GM21360 (cell line): ENCODE data around the gene SMIM20.

Source experiments
- ATAC-seq: cut with Tn5 transposase; IDR thresholded peaks from one replicate; pipeline ENCODE4 v1.9.1; 2021; ENCODE audit warnings: mild to moderate bottlenecking, moderate library complexity; ENCODE audit not compliant: unreplicated experiment

Gene SMIM20

DNA sequence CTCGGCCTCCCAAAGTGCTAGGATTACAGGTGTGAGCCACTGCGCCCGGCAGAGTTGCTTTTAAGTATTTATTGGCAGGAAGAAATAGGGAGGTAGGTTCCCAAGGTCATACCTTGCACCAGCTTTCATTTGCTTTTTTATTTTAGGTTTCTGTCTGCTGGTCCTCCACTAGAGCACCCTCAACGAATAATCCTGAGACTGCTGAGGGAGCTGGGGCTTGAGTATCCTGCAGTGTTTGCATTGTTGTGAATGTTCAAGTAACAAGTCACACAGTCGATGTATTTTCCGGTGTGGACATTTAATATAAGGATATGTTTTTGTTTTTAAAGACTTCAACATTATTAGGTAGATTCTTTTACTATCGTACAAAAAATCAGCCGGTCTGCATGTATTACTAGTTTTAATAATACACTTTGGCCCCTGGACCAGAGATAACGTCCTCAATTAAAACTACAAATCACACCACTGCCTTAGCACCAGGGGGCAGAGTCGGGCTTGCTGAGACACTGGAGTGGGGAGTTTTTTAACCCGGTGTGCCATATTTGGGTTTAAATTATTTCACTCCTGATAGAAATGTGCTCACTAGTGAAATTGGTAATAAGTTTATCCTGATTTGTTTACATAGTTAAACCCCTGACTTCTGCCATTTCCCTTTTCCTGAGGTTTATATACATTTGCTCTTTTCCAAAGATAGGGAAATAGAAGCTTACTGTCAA is 11.6 kb downstream of the SMIM20 start:
- peak; percentile 80 for ATAC-seq

DNA sequence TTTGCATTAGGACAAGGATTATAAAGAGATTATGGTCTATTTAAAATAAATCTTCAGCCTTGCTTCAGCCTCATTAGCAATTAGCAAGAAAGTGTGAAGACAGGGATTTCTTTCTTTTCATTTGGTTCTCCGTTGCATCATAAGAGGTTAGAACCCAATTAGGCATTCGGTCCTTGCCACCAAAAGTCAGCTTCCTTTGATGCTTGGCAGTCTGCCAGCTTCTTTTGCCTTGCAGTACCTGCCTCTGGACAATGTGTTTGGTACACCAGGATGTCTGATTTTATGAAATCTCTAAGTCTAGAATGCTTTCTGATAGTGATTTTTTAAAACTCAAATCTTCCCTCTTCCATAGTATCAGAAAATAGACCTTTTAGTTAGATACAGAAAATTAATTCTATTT is 12.4 kb downstream of the SMIM20 start:
- no peak for ATAC-seq

DNA sequence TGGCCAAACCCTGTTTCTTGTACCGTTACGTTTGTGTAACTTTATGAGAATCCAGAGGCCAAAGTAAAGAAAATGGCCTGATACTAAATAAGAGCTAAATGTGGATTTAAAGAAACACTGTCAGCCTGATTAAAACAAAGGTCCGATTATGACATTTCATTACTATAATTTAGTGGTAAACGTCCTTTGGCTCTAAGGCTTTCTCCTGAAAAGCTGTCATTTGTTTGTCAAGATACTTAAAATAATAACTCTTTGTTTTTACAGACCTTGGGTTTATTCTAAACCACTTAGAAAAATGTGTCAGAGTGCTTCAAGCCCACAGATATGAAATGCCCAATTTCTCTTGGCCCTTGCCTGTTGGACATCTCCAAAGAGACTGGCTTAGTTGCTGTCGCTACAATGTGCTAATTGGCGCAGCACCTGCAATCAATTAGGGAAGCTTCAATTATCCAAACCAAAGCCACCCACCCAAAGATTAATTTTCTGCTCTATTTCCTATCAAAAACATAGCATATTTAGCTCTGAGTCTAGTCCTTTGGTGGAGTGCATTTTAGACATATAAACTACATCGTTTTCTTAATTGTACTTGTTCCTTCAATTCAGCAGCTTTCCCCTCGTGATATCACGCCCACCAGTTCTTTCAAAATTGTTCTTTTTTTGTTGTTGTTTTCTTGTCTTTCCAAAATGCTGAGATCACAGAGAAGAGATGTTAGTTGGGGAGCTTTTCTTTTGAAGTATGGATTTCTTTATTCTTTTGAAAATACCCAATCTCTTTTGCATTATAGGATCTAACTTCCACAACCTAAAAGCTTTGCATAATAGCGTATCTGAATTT is 13.6 kb downstream of the SMIM20 start:
- ATAC-seq, result no peak

DNA sequence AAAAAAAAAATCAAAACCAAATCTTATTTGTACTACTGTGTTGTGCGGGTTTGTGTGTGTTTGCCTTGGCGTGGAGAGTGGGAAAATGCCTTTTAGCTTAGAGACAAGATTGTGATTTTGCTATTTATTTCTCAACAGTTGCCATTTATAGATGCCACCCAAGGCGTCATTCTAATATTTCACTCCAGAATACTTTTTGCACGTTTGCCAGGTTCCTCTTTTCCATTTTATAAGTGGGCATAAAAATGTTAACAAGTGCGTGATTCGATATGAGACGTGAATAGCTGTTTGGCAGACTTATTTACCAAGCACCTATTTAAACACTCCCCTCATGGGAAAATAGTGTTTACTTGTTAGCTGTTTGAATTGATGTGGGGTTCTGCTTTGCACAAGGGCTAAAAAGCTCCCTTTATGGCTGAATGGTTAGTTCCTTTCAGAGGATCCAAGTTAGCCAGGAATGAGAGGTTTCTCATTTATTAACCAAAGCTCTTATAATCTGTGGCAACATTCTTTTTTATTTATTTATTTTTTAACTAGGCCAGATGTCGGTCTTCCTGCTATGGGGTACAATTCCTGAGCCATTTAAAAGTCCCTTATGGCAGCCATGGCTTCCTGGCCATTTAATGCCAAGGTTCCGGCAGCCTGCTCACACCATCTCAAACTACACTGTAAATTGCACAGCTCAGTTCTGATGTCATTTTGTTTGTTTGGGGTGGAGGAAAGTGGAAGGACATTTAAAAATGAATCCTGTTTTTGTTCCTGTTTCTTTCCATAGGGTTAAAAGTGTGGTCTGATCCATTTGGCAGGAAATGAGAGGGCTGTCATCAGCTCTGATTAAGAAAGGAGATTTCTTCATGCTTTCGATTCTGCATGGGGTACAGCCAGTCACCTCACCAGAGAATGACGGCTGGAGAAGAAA is 14.6 kb downstream of the SMIM20 start:
- no peak for ATAC-seq

DNA sequence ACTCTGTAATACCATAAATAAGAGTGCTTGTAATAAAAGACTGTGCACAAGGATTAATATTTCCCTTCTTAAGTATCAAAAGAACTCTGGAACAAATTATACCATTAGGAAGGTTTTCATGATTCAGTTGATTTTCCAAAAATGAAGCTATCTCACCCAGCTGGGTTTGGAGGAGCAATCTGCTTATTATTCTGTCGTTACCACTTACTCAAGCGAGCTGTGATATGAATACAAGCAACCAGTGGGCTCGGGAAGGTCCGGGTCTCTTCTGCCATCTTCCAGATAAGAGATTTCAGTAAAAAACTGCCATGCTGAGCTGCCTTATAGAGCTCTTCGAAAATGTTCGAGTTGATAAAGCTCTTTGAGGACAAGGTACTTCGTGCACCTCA is 15.3 kb downstream of the SMIM20 start:
- ATAC-seq, result no peak

DNA sequence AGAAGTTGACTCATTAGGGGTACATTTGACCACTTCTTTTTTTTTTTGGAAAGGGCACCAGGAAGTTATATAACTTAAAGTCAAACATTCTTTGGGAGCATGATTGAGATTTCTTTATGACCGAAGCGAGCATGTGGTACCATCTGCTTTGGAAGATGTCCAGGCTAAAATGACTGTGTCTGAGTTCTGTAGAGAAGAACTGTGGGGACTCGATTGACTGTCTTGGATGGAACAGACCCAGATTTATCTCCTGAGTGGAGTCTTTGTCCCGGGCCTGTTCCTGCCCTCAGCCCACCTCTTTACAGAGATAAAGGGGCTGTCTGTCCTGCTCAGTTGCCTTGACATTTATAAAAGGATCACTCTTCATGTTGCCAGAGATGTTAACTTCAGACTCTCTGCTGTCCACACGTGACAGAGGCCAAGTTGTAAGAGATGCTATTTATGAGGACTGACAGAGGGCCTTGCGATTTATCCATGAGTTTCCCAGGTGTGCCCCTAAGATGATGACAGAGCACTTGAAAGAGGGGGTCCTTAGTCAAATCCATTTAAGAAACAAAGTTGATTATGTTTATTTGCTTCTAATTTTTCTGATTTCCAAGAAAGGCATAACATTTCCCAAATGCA is 16.8 kb downstream of the SMIM20 start:
- no peak for ATAC-seq

DNA sequence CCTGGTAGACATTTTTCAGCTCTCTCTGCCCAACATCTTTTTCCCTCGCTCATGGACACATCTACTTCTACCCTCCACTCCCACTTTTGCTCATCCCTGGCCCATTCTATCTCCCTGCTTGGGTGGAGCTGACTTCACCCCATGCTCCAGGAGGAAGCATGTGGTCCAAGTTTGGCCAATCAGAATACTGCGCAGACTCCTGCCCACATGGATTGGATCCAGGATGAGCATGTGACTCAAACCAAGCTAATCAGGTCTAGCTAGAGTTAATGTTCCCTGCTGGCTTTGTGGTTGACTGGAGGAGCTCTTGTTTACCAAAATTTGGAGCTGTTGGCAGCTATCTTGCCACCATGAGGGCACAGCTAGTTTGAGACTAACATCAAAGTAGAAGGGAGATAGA is 22.7 kb downstream of the SMIM20 start:
- ATAC-seq, result no peak

DNA sequence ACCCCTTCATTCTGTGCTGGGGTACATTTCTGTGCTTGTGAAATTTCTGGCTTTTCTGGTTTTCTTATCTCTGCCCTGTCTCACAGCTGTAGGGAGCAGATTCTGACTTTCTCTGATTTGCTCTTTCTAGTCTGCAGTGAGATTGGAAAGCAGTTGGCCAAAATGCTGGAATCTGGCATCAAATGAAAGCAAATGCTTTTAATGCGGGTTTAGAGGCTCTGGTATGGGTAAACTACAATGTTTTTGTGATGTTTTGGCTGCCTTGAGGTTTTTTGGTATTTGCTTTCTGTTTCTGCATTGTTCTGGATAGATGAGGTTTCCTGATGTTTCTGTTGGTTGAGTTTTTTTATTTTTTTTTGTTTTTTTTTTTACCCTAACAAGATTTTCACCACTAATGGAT is 23.8 kb downstream of the SMIM20 start:
- ATAC-seq, result no peak

DNA sequence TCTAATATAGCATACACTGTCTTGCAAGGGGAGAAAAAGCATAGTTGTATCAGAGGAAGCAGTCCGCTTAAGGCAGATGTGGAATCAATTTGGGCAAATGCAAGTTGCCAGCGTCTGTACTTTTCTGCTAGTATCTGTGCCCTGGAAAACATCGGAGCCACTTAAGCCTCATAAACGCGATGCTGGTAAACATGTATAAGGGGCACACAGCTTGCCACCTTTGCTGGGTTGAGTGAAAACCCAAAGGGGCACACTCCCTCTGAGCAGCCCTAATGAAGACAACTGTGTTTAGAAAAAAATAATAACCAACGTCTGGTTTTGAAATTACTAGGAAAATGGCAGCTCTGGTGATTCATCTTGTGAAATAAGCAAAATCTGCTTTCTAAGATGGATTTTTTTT is 24.3 kb downstream of the SMIM20 start:
- ATAC-seq, result peak; percentile 29

DNA sequence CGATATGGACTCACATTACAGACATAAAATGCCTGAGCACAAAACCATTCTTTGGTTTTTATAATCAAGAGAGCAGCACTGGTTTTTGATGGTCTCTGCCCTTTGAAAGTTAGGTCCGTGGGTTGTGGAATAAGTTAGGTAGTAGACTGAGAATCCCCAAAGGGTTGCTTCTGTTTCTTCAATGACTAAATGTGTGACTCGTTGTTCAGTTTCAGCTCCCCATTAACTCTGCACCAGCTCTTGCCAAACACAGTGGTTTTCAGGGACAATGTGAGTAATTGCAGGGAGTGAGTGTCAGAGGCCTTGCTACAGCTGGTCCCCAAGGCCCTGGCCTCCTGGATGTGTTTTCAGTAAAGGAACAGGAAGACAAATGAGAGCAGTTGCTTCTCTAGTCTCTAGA is 24.8 kb downstream of the SMIM20 start:
- ATAC-seq, result peak; percentile 92

DNA sequence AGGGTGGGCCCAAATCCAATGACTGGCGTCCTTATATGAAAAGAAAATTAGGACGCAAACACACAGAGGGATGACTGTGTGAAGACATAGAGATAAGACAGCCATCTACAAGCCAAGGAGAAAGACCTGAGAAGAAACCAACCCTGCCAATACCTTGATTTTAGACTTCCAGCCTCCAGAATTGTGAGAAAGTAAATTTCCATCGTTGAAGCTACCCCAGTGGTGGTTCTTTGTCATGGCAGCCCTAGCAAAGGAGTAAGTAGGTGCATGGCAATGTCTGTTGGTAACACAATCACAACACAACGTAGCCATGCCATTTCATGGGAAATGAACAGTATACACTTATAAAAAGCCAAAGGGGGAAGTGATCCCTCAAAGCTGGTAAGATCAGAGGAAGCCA is 25.3 kb downstream of the SMIM20 start:
- ATAC-seq, result no peak

DNA sequence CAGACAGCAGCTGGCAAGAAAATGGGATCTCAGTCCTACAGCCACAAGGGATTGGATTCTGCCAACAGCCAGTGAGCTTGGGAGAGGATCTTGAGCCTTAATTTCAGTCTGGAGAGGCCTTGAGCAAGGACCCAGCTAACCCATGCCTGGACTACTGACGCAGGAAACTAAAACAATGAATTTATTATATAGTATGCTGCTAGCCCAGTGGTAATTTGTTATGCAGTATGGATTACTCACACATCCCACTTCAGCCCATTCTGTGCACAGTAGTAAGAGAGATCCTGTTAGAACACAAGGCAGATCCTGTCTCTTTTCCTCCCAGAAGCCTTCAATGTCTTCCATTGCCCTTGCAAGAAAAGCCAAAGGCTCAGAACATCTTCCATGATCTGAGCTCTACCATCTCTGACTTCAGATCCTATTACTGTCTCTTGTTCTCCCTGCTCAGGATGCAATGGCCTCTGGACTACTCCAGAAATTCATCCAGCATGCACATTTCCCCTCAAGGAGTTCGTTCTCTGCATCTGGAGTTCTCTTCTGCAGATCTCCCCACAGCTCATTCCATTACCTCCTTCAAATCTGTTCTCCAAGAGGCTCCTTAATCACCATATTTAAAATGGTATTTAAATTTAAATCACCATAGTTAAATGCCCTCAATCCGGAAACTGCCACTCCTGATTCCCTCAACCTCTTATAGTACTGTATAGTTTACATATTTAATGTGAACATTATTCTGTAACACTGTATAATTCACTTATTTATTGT is 27.6 kb downstream of the SMIM20 start:
- no peak for ATAC-seq

DNA sequence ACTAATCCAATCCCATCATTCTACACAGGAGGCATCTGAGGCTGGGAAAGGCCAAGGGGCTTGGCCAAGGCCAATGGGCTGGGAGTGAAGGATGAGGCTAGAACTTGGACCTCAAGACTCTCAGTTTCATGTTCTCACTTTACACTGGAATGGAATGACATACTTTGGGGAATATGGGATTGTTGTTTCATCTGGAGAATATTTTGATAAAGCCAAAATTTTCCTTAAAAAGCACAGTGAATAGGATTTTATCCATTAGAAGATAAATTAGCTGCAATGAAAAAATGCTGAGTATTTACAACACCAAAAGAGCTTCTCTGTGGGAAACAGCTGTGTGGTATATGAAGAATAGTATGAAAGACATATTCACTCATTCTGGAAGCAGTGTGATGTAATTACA is 29.3 kb downstream of the SMIM20 start:
- no peak for ATAC-seq

DNA sequence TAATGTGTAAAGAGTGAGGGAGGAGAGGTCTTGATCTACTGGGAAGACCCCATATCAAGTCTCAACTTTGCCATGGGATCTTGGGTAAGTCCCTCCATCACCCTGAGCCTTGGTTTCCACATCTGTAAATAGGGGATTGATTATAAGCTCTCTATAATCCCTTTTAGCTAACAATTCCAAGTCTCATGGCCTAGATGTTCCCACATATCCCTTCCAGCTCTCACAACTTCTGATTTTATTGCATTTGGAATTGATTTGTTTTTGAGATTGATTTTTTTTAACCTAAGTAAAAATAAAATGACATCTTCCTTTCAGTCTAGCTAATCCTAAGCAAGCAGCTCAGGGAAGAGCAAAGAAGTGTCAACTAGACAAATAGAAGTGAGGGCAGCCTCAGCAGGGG is 29.8 kb downstream of the SMIM20 start:
- ATAC-seq, result no peak

DNA sequence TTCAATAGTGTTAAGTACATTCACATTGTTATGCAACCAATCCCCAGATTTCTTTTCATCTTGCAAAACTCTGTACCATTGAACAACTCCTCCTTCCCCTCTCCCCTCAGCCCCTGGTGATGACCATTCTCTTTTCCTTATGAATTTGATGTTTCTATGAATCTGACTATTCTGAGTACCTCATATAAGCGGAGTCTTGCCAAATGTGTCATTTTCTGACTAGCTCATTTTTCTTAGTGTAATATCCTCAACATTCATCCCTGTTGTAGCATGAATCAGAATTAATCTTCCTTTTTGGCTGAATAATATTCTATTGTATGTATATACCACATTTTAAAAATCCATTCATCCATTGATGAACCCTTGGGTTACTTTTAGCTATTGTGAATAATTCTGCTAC is 34.0 kb downstream of the SMIM20 start:
- ATAC-seq, result no peak

DNA sequence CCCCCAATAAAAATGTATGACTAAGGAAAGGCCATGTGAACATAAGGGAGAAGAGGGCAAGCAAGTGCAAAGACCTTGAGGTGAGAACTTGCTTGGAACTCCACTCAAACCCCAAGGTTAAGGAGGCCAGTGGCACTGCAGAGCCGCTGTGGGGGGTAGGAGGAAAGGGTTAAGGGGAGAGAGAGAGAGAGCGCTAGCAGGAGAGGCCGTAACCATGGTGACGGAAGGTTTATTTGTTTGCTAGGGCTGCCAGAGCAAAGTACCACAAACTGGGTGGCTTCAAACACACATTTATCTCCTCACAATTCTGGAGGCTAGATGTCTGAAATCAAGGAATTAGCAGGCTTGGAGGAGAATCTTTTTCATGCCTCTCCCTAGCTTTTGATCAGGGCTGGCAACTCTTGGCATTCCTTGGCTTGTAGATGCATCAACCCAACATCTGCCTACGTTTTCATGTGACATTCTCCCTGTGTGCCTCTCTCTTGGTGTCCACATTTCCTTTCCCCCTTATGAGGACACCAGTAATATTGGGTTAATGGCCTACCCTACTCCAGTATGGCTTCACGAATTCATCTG is 35.2 kb downstream of the SMIM20 start:
- no peak for ATAC-seq

DNA sequence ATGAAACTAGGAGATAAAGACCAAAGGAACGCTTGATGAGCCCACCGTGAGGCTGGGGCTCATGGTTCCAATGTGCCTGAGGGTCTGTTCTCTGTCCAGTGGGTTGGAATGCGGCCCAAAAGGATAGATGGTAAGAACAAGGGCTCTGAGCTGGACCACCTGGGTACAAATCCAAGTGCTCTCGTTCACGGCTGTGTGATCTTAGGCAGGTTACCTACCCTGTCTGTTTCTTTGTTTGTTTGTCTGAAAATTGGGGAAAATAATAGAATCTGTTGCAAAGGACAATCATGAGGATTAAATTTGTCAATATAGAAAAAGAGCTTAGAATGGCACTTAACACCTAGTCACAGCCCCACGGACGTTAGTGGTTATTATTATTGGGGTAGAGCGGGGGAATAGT is 36.0 kb downstream of the SMIM20 start:
- no peak for ATAC-seq

DNA sequence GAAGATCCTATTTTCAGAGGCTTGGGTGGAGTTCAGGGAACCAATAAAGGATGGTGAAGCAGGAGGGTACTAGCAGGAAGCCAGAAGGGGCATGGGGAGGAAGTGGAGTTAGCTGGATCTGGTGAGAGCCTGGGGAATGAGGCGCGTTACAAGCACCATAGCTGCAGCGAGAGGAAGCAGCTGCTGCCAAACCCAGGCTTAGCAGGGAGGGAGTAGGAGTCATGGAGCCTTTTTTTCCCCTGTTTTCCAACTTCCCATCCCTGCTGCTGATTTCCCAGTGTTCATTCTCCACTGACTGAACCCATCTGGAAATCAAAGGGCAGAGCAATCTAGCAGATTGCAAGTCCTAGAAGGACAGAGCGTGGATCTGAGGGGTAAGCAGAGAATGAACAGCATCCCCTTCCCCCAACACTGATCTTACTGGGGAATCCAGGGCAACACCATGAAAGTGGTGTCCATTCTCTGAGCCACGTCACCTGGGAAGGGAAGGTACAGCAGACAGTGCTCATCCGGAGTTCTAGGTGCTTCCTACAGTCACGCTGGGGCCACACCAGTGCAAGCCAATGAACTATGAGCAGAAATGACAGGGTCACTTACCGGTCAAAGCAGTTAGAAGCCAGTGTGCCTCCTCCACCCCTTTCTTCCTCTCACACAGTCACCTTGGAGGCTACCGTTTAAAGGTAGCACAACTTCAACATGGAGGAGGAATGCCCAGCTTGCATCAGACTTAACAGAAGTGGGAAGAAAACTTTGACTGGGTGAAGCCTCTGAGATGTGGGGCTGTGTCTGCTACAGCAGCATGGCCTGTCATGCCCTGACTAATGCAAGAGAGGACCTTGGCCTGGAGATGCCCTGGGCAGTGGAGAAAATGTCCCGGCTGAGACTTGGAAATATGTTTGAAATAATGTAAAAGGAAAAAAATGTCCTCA is 36.7 kb downstream of the SMIM20 start:
- no peak for ATAC-seq
